Esophagus mucosa (tissue), 1 donor: ENCODE data around the gene HSD3B1. TPM values are rescaled to one million over a fixed set of nuclear protein-coding genes. Genes with fewer than 3 reads are reported as not detected.
"Not testable (repeated sequence)": the region's sequence is repeated elsewhere in the genome, so short reads cannot be mapped to it uniquely, and the experiment has no call there.

Experiments
- ATAC-seq: fragments of 200-7000 bp; cut with Tn5 transposase; one replicate; pipeline ENCODE4 v1.9.1; 2020
- total RNA-seq: library from RNA; stranded (reverse); gene quantifications from one replicate; pipeline ENCODE4 v1.2.4, GENCODE V29; 2023
- donor health status: DM: yes; HTN: yes; CAD: no.

HSD3B1 gene
- total RNA-seq, 1 donor from 2014 or later: not detected

GRCh38 chr1:119492763-119493162 is 14.2 kb upstream of the HSD3B1 start:
- no peak for ATAC-seq

- no peak for ATAC-seq
These were observed 2.2 kb upstream of the HSD3B1 start for GRCh38 chr1:119504831-119505230.

DNA sequence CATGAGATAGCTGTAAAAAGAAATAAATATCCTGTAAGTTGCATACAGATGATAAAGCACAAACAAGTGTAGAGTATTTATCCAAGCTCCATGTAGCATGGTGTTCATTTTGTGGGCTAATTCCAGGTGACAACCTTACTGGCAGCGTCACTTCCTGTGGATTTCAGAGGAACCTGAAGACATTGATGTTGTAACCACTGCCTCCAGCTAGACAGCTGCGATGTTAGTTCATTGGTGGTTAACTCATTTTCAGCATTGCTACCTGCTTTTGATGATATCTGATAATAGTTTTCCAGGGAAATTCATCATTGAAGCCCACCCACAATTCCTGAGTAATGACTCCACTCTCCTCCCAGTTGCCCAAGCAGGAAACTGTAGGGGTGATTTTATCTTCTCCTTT is 3.0 kb downstream of the HSD3B1 start:
- no peak for ATAC-seq

- ATAC-seq: no peak
These were observed 8.2 kb downstream of the HSD3B1 start for GRCh38 chr1:119515221-119515620.

DNA sequence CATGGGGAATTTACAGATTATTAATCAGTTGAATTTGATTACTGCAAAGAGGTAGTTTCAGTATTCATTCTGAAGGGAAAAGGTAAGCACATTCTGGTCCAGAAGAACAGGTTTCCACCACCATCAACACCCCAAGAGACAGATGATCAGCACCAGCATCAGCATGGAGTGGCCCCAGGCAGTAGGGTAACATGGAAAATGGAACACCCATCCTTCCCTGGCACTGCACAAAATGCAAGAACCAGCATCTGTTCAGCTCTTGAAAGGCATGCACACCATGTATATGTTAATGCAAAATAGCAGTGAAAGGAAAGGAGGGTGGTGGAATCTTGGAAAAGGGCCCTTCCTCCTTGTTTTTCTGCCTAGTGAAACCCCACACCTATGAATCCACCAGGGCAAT is 9.2 kb downstream of the HSD3B1 start:
- no peak for ATAC-seq

DNA sequence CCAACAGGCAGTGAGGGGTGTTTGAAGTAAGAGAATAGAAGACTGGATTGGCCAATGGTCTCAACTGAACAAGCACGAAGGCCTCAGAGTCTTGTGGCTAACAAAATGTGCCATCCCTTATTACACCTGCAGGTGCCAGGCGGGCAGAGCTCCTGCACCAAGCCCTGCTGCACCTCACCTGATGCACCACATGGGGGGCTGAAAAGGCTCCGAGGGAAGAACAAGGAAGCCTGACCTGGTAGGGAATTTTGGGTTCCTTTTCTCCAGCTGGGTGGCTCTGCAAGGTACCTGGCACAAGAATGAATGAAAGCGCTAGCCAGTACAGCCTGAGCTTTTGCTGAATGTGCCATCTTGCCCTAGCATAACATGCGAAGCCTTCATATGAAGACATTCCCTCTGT is 9.7 kb downstream of the HSD3B1 start:
- peak; percentile 55 for ATAC-seq

DNA sequence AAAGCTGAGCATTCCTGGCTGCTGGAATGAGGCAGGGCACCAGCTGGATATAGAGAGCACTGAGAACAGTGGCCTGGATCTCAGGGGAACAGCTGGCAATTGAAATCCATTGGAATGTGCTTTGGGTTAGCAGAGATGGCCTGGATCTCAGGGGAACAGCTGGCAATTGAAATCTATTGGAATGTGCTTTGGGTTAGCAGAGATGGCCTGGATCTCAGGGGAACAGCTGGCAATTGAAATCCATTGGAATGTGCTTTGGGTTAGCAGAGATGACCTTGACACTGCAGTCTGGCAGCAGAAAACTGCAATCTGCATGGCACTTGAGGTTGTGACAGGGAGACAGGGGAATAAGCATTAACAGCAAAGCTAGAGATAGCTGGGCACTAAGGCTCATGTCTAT is 10.7 kb downstream of the HSD3B1 start:
- ATAC-seq: not testable (repeated sequence)

DNA sequence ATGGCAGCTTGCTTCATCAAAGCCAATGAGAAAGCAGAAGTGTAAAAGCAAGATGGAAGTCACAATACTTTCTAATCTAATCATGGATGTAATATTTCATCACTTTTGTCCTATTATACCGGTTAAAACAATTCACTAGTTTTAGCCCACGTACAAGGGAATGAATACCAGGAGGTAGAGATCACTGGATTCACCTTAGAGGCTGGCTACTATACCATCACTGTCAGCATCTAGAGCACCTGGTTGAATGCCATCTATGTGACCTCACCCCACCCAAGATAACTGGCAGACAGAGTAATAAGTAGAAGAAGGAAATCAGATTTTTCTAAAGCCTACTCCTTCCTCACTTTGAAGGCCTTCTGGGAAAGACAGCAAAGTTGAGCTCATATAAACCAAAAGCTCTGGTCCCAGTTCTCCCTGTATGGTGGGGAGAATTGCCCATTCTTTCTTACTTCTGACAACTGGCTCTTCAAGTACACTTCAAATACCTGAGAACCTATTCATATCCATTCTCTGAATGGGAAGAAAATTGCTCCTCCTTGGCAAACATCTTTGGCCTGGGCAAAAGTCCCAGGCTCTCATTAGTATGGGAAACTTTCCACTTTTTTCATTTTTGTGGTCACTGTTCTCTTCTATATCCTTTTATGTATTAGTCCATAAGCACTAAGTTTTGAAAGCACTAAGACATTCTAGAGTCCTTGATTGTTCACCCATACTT is 24.8 kb downstream of the HSD3B1 start:
- ATAC-seq: no peak

GRCh38 chr1:119532324-119532910 is 25.4 kb downstream of the HSD3B1 start:
- ATAC-seq: no peak

DNA sequence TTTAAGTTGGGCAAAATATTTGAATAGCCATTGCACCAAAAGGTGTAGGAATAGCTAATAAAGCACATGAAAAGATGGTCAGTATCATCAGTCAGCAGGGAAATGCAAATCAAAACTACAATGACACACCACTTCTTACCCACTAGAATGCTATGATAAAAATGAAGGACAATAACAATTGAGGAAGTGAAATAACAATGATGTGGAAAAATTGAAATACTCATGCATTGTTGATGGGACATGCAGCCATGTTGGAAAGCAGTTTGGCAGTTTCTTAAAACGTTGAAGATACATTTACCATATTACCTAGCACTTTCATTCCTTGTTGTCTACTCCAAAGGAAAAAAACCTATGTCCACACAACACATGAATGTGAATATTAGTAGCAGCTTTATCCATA is 28.4 kb downstream of the HSD3B1 start:
- ATAC-seq: no peak

DNA sequence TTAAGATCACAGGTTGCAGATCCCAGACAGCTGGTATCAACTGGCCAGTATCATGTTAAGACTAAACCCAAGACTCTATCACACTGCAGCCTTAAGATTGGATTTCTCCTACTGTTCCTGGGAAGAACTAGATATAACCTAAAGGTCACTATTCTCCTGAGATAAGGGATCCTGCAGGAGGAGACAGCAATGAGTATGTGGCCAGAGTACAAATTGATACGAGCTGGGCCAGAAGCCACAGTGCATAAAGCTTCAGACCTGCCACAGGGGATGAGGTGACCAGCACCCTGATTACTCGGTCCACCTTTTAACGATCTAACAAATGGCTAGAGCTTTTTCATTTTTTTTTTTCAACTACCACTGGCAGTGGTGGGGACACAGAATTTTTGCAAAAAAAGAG is 31.0 kb downstream of the HSD3B1 start:
- no peak for ATAC-seq

DNA sequence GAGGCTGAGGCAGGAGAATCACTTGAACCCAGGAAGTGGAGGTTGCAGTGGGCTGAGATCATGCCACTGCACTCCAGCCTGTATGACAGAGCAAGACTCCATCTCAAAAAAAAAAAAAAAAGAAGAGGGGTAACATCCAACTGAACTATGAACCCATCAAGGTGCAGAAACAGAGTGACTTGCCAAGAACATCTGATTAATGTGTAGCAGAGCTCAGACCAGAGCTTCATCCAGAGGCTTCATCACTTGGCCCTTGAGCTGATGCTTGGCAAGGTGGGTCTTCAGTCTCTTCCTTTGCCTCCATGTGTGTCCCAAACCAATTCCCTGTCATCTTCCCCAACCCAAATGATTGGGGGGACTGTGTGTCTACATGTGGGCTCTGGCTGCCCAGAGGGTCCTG is 32.6 kb downstream of the HSD3B1 start:
- no peak for ATAC-seq

DNA sequence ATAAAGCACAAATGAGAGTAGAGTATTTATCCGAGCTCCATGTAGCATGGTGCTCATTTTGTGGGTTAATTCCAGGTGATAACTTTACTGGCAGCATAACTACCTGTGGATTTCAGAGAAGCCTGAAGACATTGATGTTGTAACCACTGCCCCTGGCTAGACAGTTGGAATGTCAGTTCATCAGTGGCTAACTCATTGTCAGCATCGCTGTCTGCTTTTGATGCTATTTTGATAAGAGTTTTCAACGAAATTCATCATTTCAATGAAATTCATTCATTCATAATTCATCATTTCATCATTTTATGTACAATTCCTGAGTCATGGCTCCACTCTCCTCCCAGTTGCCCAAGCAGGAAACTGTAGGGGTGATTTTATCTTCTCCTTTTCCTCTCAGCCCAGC is 34.4 kb downstream of the HSD3B1 start:
- ATAC-seq: no peak

GRCh38 chr1:119542492-119542946 is 35.5 kb downstream of the HSD3B1 start:
- no peak for ATAC-seq

GRCh38 chr1:119544165-119544762 is 37.3 kb downstream of the HSD3B1 start:
- peak; percentile 59 for ATAC-seq

- no peak for ATAC-seq
These were observed 39.6 kb downstream of the HSD3B1 start for GRCh38 chr1:119546641-119547040.

DNA sequence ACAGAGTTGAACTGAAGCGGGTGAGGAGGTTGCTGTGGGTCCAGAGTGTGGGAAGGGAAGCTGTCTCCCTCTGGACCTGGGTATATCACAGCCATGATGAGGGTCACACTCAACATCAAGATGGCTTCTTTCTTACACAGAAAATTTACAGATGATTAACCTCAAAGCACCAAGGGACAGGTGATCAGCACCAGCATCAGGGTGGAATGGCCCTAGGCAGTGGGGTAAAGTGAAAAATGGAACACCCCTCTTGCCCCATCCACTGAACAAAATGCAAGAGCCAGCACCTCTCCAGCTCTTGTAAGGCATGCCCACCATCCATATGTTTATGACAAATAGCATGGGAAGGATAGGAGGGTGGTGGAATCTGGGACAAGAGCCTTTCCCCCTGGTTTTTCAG is 40.3 kb downstream of the HSD3B1 start:
- ATAC-seq: no peak

- no peak for ATAC-seq
These were observed 40.8 kb downstream of the HSD3B1 start for GRCh38 chr1:119547805-119548204.

DNA sequence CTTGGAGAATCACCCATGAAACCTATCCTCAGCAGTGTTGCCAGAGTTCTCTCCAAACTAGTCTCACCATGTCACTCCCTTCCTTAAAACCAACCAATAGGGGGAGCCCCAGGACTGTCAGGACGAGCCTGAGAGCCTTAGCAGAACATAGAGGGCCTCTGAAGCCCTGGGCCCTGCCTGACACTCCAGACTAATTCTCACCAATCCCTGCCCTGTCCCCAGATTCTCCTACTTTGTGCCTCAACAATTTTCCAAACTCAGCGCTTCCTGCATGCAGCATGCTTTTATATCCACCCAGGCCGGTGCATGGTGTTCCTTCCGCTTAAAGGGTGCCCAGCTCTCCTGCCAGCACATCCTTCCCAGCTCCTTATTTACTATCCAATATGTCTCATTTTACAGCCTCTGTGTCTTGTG is 42.7 kb downstream of the HSD3B1 start:
- peak; percentile 84 for ATAC-seq

- ATAC-seq: no peak
These were observed 43.4 kb downstream of the HSD3B1 start for GRCh38 chr1:119550381-119550780.

DNA sequence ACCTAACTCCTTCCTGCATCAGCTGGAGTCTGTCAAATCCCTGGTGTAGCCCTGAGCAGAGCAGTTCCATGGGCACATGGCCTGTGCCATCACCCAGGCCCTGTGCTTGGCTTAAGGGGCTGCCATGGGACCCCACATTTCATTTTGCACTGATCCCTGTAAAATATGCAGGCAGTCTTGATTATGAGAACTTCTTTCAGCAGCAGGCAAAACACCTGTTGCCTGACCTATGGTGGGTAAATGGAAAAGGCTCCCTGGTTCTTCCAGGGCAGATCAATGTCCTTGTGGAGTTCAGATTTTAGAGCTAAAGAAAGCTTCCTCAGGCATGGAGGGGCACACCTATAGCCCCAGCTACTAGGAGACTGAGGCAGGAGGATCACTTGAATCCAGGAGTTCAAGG is 44.2 kb downstream of the HSD3B1 start:
- no peak for ATAC-seq

- not testable (repeated sequence) for ATAC-seq
These were observed 45.6 kb downstream of the HSD3B1 start for GRCh38 chr1:119552656-119553055.

DNA sequence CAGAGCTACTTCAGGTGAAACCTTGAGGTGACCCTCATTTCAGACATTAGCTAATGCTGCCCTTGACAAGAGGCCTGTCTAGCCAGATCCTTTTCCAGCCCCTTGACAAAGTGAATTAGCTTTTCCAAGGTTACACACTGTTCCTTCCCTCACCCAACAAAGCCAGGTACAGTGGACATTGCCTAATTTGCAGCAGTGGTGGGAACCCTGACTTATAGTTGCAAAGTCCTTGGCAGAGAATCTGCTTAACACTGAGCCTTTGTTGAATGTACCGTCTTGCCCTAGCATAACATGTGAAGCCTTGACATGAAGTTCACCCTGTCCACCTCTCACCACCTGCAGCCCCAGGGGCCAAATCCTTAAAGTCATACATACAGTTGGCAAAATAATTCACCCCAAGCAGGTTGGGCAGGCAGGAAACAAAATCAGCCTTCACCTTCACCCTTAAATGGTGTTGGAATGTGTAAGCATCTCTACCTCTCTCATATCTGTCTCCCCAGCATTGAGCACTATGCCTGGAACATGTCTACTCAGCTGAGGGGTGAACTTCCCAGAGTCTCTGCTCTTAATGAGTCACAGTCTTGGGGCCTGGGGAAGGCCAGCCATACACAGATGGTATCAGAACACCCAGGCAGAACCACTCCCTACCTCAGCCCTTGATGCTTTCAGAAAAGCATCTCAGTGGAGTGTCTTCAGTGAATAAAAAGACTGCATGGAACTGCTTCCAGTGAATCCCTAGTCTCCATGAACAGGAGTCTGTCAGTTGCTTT is 46.5 kb downstream of the HSD3B1 start:
- not testable (repeated sequence) for ATAC-seq
